ENCODE data around the gene FYN.

DNA sequence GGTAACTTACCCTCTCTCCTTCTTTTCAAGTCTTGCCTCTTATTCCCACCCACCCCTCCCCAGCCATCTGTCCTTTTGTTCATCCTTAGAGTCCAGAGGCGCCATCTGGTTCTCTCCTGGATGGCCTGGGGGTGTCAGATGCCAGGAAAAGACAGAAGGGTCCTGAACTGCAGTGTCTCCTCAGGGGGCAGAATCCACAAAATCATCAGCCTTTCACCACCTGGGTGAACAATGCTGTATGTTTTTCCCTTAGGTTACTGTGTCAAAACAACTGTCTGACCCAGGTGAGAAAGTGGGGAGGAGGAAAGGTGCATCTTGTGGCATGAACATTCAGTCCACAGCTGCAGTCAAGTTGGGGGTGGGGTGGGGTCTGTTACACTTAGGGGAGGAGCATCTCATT lies 47.9 kb upstream of the FYN start:
- TF ChIP-seq, protein P1, sequence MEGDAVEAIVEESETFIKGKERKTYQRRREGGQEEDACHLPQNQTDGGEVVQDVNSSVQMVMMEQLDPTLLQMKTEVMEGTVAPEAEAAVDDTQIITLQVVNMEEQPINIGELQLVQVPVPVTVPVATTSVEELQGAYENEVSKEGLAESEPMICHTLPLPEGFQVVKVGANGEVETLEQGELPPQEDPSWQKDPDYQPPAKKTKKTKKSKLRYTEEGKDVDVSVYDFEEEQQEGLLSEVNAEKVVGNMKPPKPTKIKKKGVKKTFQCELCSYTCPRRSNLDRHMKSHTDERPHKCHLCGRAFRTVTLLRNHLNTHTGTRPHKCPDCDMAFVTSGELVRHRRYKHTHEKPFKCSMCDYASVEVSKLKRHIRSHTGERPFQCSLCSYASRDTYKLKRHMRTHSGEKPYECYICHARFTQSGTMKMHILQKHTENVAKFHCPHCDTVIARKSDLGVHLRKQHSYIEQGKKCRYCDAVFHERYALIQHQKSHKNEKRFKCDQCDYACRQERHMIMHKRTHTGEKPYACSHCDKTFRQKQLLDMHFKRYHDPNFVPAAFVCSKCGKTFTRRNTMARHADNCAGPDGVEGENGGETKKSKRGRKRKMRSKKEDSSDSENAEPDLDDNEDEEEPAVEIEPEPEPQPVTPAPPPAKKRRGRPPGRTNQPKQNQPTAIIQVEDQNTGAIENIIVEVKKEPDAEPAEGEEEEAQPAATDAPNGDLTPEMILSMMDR (IDR thresholded peaks at IDR 0.05; ENCODE audit: low read depth, low read length, missing input control), result no peak
- no peak for TF ChIP-seq TAF1 (conservative IDR thresholded peaks at IDR 0.05)
- no peak for TF ChIP-seq RAD21 (IDR thresholded peaks at IDR 0.05)
